Panc1 (cell line): Measurements from ENCODE around the gene JAG1. TPM values are rescaled to one million over a fixed set of nuclear protein-coding genes. Genes with fewer than 3 reads are reported as not detected.

Experiments used
- ATAC-seq: fragments of 200-7000 bp; cut with Tn5 transposase; 2 replicates; pipeline ENCODE4 v1.9.1; 2020; ENCODE audit warnings: mild to moderate bottlenecking, moderate library complexity
- BruUV-seq: library from RNA; stranded (reverse); fragments of 400-500 nt; replicated peaks from 2 replicates; lab custom pipeline; 2021; lab: Mats Ljungman, UMichigan
- CTCF ChIA-PET: fragments of 300-600 bp; sonication (Branson Sonifier 250); formaldehyde crosslinking; loops from one replicate; lab custom pipeline; 2022; ENCODE audit warnings: antibody characterized with exemption; lab: Charles Lee
- POLR2A ChIA-PET: fragments of 300-600 bp; sonication (Branson Sonifier 250); formaldehyde crosslinking; loops from one replicate; lab custom pipeline; 2022; ENCODE audit warnings: antibody characterized with exemption; lab: Charles Lee
- DNase-seq: peaks from one replicate; pipeline ENCODE4 v3.0.0-alpha.2; 2010; ENCODE audit warnings: low read depth, low spot score
- H3K27ac ChIP-seq: 2 replicates; pipeline ENCODE4 v1.5.1; 2011; ENCODE audit warnings: mild to moderate bottlenecking, low read length, inconsistent platforms
- H3K27me3 ChIP-seq: fragments of 200-500 bp; sonication (Bioruptor generic); 2 replicates; pipeline ENCODE4 v1.6.0; 2014; ENCODE audit warnings: low read length, inconsistent platforms; ENCODE audit not compliant: control insufficient read depth, insufficient read depth
- H3K36me3 ChIP-seq: fragments of 200-500 bp; sonication (Bioruptor generic); 2 replicates; pipeline ENCODE4 v1.5.1; 2014; ENCODE audit warnings: inconsistent platforms, mild to moderate bottlenecking, low read length, moderate library complexity; ENCODE audit not compliant: control insufficient read depth, insufficient read depth
- H3K4me1 ChIP-seq: 2 replicates; pipeline ENCODE4 v1.5.1; 2011; ENCODE audit warnings: inconsistent platforms, mild to moderate bottlenecking, low read length, moderate library complexity; ENCODE audit not compliant: control insufficient read depth, insufficient read depth
- H3K4me3 ChIP-seq, 2 experiments: 2 replicates each; pipeline ENCODE4 v1.5.1; 2011 to 2012; ENCODE audit warnings: low read depth in 2 of 2, low read length in 2 of 2, mild to moderate bottlenecking in 2 of 2, inconsistent platforms in 1 of 2, moderate library complexity in 1 of 2
- H3K9me3 ChIP-seq: fragments of 200-500 bp; sonication (Bioruptor generic); 2 replicates; pipeline ENCODE4 v1.5.1; 2014; ENCODE audit warnings: low read depth, mild to moderate bottlenecking, inconsistent platforms, low read length, moderate library complexity; ENCODE audit not compliant: control insufficient read depth, insufficient read depth
- POLR2AphosphoS5 ChIP-seq: IDR thresholded peaks from 2 replicates; pipeline ENCODE4 v1.6.1; 2012; ENCODE audit warnings: mild to moderate bottlenecking, low read depth, low read length, moderate library complexity
- SIN3A ChIP-seq: IDR thresholded peaks from 2 replicates; pipeline ENCODE4 v1.6.1; 2012; ENCODE audit warnings: low read depth, mild to moderate bottlenecking, low read length, moderate library complexity, borderline replicate concordance; ENCODE audit not compliant: insufficient read depth
- TCF7L2 ChIP-seq: IDR thresholded peaks from 2 replicates; pipeline ENCODE4 v1.6.1; 2011; ENCODE audit warnings: mild to moderate bottlenecking, low read depth, low read length, inconsistent platforms
- in situ Hi-C: cut with HindIII; loops from 2 replicates; pipeline ENCODE4 v1.10.0; 2016; ENCODE audit warnings: low sequenced_read_pairs, low pct_unique_long_range_greater_than_20kb
- intact Hi-C: fragments of 100-400 bp; cut with micrococcal nuclease; formaldehyde crosslinking; loops from one replicate; pipeline ENCODE4 v1.10.0; 2022; ENCODE audit not compliant: unreplicated experiment
- total RNA-seq: library from RNA; stranded (reverse); gene quantifications from one replicate; pipeline ENCODE4 v1.2.1, GENCODE V29; 2021; ENCODE audit not compliant: unreplicated experiment
- TF ChIP-seq, protein P1 (sequence below): fragments of 450-650 bp; IDR thresholded peaks from 2 replicates; pipeline ENCODE4 v1.5.1; 2017; ENCODE audit warnings: mild to moderate bottlenecking
- TF ChIP-seq, protein P2 (sequence below), 2 experiments: IDR thresholded peaks; 2 replicates each; pipeline ENCODE4 v1.6.1; 2011 to 2012; ENCODE audit warnings: low read depth in 2 of 2, control low read depth in 1 of 2, low read length in 1 of 2, mild to moderate bottlenecking in 1 of 2, moderate library complexity in 1 of 2; ENCODE audit not compliant: insufficient read depth in 1 of 2

Gene JAG1
- total RNA-seq, 1 experiment from 2014 or later = 21.2 TPM

DNA sequence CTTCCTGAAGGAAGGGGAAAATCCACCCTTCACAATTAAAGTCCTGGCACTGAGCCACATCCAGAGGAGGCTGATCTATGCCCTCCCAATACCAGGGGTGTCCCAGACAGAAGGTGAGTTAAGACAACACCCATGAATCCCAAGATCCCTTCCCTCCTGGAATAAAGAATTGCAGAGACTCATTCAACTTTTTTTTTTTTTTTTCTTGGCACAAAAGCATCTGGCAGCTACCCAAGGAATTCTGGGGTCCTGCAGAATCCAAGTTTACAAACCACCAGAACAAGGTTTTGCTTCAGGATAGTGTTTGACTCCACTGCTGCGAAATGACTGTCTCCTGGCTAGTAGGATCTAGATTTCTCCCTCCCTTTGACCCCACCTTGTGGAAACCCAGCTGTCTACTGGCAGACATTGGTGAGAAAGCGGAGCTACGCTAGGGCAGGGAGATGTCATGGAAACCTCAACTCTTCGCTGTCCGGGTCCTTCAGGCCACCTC lies 37.4 kb downstream of the JAG1 start:
- Histone ChIP-seq H3K27ac (no peak overlapping the region), H3K36me3 (peaks cover 14% of the 10 kb centered on the region), H3K4me1 (no peaks in the 10 kb centered on the region), H3K27me3 (no peaks in the 10 kb centered on the region), H3K9me3 (no peaks in the 10 kb centered on the region), H3K4me3 (no peak overlapping the region)
- no TSS peak for BruUV-seq
- ATAC-seq = no peak
- no peak for DNase-seq
- TF ChIP-seq POLR2AphosphoS5 = no peak
- no peak for TF ChIP-seq SIN3A
- TF ChIP-seq, protein P1, sequence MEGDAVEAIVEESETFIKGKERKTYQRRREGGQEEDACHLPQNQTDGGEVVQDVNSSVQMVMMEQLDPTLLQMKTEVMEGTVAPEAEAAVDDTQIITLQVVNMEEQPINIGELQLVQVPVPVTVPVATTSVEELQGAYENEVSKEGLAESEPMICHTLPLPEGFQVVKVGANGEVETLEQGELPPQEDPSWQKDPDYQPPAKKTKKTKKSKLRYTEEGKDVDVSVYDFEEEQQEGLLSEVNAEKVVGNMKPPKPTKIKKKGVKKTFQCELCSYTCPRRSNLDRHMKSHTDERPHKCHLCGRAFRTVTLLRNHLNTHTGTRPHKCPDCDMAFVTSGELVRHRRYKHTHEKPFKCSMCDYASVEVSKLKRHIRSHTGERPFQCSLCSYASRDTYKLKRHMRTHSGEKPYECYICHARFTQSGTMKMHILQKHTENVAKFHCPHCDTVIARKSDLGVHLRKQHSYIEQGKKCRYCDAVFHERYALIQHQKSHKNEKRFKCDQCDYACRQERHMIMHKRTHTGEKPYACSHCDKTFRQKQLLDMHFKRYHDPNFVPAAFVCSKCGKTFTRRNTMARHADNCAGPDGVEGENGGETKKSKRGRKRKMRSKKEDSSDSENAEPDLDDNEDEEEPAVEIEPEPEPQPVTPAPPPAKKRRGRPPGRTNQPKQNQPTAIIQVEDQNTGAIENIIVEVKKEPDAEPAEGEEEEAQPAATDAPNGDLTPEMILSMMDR = no peak
- TF ChIP-seq TCF7L2 = no peak
- TF ChIP-seq, protein P2, sequence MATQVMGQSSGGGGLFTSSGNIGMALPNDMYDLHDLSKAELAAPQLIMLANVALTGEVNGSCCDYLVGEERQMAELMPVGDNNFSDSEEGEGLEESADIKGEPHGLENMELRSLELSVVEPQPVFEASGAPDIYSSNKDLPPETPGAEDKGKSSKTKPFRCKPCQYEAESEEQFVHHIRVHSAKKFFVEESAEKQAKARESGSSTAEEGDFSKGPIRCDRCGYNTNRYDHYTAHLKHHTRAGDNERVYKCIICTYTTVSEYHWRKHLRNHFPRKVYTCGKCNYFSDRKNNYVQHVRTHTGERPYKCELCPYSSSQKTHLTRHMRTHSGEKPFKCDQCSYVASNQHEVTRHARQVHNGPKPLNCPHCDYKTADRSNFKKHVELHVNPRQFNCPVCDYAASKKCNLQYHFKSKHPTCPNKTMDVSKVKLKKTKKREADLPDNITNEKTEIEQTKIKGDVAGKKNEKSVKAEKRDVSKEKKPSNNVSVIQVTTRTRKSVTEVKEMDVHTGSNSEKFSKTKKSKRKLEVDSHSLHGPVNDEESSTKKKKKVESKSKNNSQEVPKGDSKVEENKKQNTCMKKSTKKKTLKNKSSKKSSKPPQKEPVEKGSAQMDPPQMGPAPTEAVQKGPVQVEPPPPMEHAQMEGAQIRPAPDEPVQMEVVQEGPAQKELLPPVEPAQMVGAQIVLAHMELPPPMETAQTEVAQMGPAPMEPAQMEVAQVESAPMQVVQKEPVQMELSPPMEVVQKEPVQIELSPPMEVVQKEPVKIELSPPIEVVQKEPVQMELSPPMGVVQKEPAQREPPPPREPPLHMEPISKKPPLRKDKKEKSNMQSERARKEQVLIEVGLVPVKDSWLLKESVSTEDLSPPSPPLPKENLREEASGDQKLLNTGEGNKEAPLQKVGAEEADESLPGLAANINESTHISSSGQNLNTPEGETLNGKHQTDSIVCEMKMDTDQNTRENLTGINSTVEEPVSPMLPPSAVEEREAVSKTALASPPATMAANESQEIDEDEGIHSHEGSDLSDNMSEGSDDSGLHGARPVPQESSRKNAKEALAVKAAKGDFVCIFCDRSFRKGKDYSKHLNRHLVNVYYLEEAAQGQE (IDR thresholded peaks at IDR 0.05; ENCODE audit: insufficient read depth in 1 of 2, low read depth in 2 of 2, low read length in 1 of 2) = no peak
- CTCF ChIA-PET = interaction anchor here (0.7 kb wide), 1 partner anchor 86 kb away, joined by 6 read pairs; no protein-coding TSS in a partner anchor
- intact Hi-C loops = no loop called here
- in situ Hi-C loops = no loop called here
- POLR2A ChIA-PET = interaction anchor here (0.7 kb wide), 1 partner anchor 13 kb away, joined by 4 read pairs; no protein-coding TSS in a partner anchor

GRCh38 chr20:10635476-10636208 lies 38.2 kb downstream of the JAG1 start:
- intact Hi-C loops = no loop called here
- DNase-seq (no peak), ATAC-seq (no peak)

More at GRCh38 chr20:10635476-10636208, 38.2 kb downstream of the JAG1 start:
- peaks cover 14% of the 10 kb centered on the region for H3K36me3 ChIP-seq
- ChIA-PET POLR2A (no interaction called here), CTCF (no interaction called here)
- TF ChIP-seq, protein P1 = no peak
- TF ChIP-seq POLR2AphosphoS5 (no peak), SIN3A (no peak), TCF7L2 (no peak)
- TF ChIP-seq, protein P2 (IDR thresholded peaks at IDR 0.05; ENCODE audit: insufficient read depth in 1 of 2, low read depth in 2 of 2, low read length in 1 of 2) = no peak
- in situ Hi-C loops = no loop called here
- no peaks in the 10 kb centered on the region for H3K4me1 ChIP-seq
- no peaks in the 10 kb centered on the region for H3K27me3 ChIP-seq
- BruUV-seq = no TSS peak
- H3K9me3 ChIP-seq = no peaks in the 10 kb centered on the region
- H3K4me3 ChIP-seq = no peak overlapping the region
- H3K27ac ChIP-seq = no peak overlapping the region
